ENCODE measurements around the gene ZMYND8.
"Not testable (repeated sequence)": the region's sequence is repeated elsewhere in the genome, so short reads cannot be mapped to it uniquely, and the experiment has no call there.

The ZMYND8 gene

GRCh38 chr20:47198254-47198671 lies 158.2 kb downstream of the ZMYND8 start:
- no peak for DNase-seq

GRCh38 chr20:47196091-47197081 lies 160.1 kb downstream of the ZMYND8 start:
- peak; percentile 8 for DNase-seq

- no peak for DNase-seq
Measured at GRCh38 chr20:47195573-47195972, 160.9 kb downstream of the ZMYND8 start.

- no peak for DNase-seq
Measured at GRCh38 chr20:47191956-47192355, 164.5 kb downstream of the ZMYND8 start.

- DNase-seq: no peak
Measured at GRCh38 chr20:47191074-47191673, 165.3 kb downstream of the ZMYND8 start.

- DNase-seq: no peak
Measured at GRCh38 chr20:47189060-47189459, 167.4 kb downstream of the ZMYND8 start.

GRCh38 chr20:47188540-47188939 lies 168.0 kb downstream of the ZMYND8 start:
- no peak for DNase-seq

- DNase-seq: no peak
Measured at GRCh38 chr20:47187450-47188195, 168.9 kb downstream of the ZMYND8 start.

GRCh38 chr20:47183367-47183766 lies 173.1 kb downstream of the ZMYND8 start:
- DNase-seq: no peak

- no peak for DNase-seq
Measured at GRCh38 chr20:47181056-47181862, 175.2 kb downstream of the ZMYND8 start.

- DNase-seq: no peak
Measured at GRCh38 chr20:47179267-47179666, 177.2 kb downstream of the ZMYND8 start.

GRCh38 chr20:47178851-47179250 lies 177.6 kb downstream of the ZMYND8 start:
- DNase-seq: no peak

GRCh38 chr20:47178277-47178676 lies 178.2 kb downstream of the ZMYND8 start:
- no peak for DNase-seq

GRCh38 chr20:47176217-47176616 lies 180.3 kb downstream of the ZMYND8 start:
- DNase-seq: not testable (repeated sequence)

- no peak for DNase-seq
Measured at GRCh38 chr20:47175493-47175892, 181.0 kb downstream of the ZMYND8 start.

- no peak for DNase-seq
Measured at GRCh38 chr20:47174456-47175243, 181.8 kb downstream of the ZMYND8 start.

GRCh38 chr20:47173596-47174216 lies 182.8 kb downstream of the ZMYND8 start:
- DNase-seq: no peak

GRCh38 chr20:47172579-47172978 lies 183.9 kb downstream of the ZMYND8 start:
- no peak for DNase-seq

GRCh38 chr20:47167846-47168245 lies 188.7 kb downstream of the ZMYND8 start:
- no peak for DNase-seq

GRCh38 chr20:47165376-47165865 lies 191.1 kb downstream of the ZMYND8 start:
- no peak for DNase-seq

- DNase-seq: no peak
Measured at GRCh38 chr20:47164140-47164539, 192.4 kb downstream of the ZMYND8 start.

All from NCI-H187 treated with DMSO at 0.1 percent for 48 hours (cell line).